GM06990 (cell line): ENCODE data around the gene LDLRAD4.

ENCODE experiments used
- DNase-seq: peaks from one replicate; pipeline ENCODE4 v3.0.0-alpha.2; 2011; ENCODE audit not compliant: insufficient read length; ENCODE audit errors: extremely low read depth
- H3K27me3 ChIP-seq: replicated peaks from 2 replicates; pipeline ENCODE4 v1.6.0; 2011; ENCODE audit warnings: low read length; ENCODE audit not compliant: control insufficient read depth, insufficient read depth
- H3K36me3 ChIP-seq: 2 replicates; pipeline ENCODE4 v1.5.1; 2011; ENCODE audit warnings: low read length; ENCODE audit not compliant: control insufficient read depth, insufficient read depth
- H3K4me3 ChIP-seq: replicated peaks from 2 replicates; pipeline ENCODE4 v1.5.1; 2011; ENCODE audit warnings: low read depth, mild to moderate bottlenecking, control low read depth, low read length
- TF ChIP-seq, protein P1 (sequence below): IDR thresholded peaks from 2 replicates; pipeline ENCODE4 v1.5.1; 2011; ENCODE audit warnings: low read length, control low read depth, mild to moderate bottlenecking, inconsistent platforms; ENCODE audit not compliant: insufficient read depth, poor library complexity, severe bottlenecking

The LDLRAD4 gene

DNA sequence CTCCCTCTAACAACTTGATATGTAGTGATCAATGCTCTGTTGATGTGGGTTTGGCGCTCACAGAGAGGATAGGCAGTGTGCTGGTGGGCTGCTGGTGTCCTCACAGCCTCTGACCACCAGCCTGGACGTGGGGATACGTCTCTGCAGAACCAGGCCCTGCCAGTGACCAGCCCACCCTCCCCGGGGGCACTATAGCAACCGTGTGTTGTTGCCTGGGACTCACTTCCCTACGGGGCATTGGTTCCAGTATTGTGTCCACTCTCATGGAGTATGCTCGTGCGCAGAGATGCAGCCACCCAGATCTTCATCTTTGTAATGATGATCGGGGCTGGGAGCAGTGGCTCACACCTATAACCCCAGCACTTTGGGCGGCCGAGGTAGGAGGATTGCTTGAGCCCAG lies 180.1 kb downstream of the LDLRAD4 start:
- H3K4me3 ChIP-seq = no peak overlapping the region
- TF ChIP-seq, protein P1, sequence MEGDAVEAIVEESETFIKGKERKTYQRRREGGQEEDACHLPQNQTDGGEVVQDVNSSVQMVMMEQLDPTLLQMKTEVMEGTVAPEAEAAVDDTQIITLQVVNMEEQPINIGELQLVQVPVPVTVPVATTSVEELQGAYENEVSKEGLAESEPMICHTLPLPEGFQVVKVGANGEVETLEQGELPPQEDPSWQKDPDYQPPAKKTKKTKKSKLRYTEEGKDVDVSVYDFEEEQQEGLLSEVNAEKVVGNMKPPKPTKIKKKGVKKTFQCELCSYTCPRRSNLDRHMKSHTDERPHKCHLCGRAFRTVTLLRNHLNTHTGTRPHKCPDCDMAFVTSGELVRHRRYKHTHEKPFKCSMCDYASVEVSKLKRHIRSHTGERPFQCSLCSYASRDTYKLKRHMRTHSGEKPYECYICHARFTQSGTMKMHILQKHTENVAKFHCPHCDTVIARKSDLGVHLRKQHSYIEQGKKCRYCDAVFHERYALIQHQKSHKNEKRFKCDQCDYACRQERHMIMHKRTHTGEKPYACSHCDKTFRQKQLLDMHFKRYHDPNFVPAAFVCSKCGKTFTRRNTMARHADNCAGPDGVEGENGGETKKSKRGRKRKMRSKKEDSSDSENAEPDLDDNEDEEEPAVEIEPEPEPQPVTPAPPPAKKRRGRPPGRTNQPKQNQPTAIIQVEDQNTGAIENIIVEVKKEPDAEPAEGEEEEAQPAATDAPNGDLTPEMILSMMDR = no peak
- no peaks in the 10 kb centered on the region; the same call in 1 of the 2 replicates for H3K27me3 ChIP-seq
- no peak for DNase-seq
- no peaks in the 10 kb centered on the region for H3K36me3 ChIP-seq

DNA sequence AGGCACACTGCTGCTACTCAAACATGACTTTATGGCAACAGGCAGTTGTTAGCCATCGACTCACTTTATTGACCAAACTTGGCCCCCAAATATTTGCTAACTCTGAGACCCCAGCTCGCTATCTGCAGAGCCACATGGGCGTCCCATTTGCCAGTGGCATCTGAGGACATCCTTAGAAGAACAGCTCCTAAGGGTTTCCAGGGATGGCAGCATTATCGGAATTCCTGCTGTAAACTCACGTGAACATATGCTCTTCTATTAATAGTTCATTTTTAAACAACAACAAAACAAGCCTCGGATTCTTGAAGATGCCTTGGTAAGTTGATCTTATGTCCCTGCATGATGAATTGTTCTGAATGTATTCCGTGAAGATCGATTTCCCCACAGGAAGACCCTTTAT lies 181.0 kb downstream of the LDLRAD4 start:
- Histone ChIP-seq H3K36me3 (no peaks in the 10 kb centered on the region), H3K4me3 (no peak overlapping the region), H3K27me3 (no peaks in the 10 kb centered on the region; the same call in 1 of the 2 replicates)
- DNase-seq = no peak
- TF ChIP-seq, protein P1 = no peak

DNA sequence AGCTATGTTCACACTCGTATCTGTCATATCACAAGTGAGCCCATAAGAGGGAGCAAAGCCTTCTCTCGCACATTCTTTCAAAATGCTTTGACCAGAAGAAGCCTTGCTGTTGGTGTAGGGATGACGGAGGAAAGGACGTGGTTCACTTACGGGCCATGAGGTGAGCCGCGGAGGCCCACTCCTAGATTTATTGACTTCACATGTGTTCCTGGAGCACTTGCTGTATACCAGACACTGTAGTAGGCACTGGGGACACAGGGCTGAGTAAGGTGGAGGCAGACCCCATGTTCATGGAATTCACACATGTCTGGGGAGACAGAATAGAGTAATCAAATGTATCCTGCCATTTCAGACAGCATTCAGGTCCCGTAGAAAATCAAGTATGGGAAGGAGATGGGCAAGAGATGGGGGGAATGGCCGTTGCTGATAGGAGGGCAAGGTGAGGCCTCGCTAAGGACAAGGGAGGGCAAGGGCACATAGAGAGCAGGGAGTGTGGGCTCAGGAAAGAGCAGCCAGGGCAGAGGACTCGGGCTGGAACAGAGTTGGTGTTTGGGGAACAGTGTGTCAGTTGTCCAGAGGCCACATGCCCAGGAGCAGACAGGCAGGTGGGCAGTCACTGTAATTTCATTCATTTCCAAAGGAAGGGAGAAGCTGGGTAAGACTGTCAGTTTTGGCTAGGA lies 182.2 kb downstream of the LDLRAD4 start:
- no peak overlapping the region for H3K4me3 ChIP-seq
- H3K36me3 ChIP-seq = no peaks in the 10 kb centered on the region
- no peak for DNase-seq
- no peaks in the 10 kb centered on the region; the same call in 1 of the 2 replicates for H3K27me3 ChIP-seq
- TF ChIP-seq, protein P1 = no peak

DNA sequence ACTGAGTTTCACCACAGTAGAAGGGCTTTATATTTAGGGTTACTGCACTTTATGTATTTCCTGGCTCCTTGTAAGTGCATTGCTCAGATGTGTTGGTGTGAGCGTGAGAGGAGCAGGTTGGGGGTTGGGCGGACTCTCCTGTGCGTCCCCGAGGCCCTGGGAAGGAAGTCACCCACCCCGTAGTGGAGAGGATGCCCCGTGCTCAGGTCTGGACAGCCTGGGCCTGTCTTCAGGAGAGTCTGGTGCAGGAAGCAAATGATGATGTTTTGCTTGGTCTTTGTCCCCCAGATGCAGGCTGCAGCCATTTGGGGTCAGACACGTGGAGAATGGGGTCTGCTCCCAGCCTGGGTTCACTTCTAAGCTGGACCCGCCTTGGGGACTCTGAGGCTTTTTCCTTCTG lies 182.8 kb downstream of the LDLRAD4 start:
- H3K36me3 ChIP-seq = no peaks in the 10 kb centered on the region
- no peak for DNase-seq
- H3K4me3 ChIP-seq = no peak overlapping the region
- no peaks in the 10 kb centered on the region; the same call in 1 of the 2 replicates for H3K27me3 ChIP-seq
- TF ChIP-seq, protein P1 = no peak

DNA sequence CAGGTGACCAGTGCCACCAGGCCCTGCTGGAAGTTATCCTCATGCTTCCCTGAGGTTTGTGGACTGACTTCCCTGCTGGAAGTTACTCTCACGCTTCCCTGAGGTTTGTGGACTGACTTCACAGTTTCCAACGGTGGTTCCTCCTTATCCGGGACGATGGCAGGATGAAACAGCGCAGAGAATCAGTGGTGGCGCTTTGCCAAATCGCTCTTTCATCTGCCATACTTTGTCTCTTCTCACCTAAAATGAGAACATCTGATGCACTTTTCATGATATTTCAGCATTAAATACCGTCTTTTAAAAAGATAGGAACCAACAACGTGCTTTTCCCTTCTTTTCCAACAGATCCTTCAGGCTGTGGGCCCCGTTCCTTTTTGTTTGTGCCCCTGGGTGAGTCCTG lies 183.3 kb downstream of the LDLRAD4 start:
- Histone ChIP-seq H3K27me3 (no peaks in the 10 kb centered on the region; the same call in 1 of the 2 replicates), H3K4me3 (no peak overlapping the region), H3K36me3 (no peaks in the 10 kb centered on the region)
- TF ChIP-seq, protein P1 = no peak
- no peak for DNase-seq
